Activated CD8-positive, alpha-beta memory T cell treated with anti-CD3 and anti-CD28 coated beads for 4 hours (primary cell): ENCODE results near the gene KRT76.
"Not testable (repeated sequence)": the region's sequence is repeated elsewhere in the genome, so short reads cannot be mapped to it uniquely, and the experiment has no call there.

Source experiments
- DNase-seq, 2 donors: peaks; one replicate each; pipeline ENCODE4 v3.0.0-alpha.2; 2020; ENCODE audit warnings: low read depth in 2 of 2

Gene KRT76

GRCh38 chr12:52781399-52782082 is 4.4 kb upstream of the KRT76 start:
- no peak for DNase-seq

DNA sequence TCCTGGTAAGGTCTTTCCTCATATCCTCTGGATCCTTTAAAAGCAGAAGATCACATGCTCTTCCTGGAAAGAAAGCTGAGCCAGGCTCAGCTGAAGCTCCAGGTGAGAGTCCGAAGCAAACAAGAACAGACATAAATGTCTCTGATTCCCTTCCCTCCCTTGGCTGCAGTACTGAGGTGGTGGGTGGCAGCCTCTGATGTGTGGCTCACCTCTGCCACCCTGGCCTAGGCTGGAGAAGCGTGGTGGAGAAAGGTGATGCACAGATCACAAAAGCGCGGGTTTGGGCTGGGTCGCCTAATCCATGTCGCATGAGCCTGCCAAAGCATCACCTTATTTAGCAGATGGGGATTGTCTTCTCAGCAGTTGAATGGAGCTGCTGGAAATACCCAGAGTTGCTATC is 2.8 kb upstream of the KRT76 start:
- DNase-seq = no peak

GRCh38 chr12:52778833-52779232 is 1.7 kb upstream of the KRT76 start:
- DNase-seq = no peak

- no peak for DNase-seq
Measured at GRCh38 chr12:52777566-52777965, 421 bp upstream of the KRT76 start.

DNA sequence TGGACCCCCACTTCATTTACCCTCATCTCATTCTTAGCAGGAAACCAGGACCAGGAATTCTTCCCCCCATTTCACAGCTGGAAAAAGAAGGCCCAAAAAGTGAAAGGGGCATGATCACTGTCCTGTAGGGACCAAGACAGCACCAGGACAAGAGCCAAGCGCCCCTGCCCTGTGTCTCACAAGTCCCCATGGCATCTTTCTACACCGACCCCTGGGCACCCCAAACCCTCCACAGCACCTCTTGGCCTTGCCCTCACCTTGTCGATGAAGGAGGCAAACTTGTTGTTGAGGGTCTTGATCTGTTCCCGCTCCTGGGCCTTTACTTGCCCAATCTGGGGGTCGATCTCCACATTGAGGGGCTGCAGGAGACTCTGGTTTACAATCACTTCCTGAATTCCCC is 710 bp downstream of the KRT76 start:
- no peak for DNase-seq

DNA sequence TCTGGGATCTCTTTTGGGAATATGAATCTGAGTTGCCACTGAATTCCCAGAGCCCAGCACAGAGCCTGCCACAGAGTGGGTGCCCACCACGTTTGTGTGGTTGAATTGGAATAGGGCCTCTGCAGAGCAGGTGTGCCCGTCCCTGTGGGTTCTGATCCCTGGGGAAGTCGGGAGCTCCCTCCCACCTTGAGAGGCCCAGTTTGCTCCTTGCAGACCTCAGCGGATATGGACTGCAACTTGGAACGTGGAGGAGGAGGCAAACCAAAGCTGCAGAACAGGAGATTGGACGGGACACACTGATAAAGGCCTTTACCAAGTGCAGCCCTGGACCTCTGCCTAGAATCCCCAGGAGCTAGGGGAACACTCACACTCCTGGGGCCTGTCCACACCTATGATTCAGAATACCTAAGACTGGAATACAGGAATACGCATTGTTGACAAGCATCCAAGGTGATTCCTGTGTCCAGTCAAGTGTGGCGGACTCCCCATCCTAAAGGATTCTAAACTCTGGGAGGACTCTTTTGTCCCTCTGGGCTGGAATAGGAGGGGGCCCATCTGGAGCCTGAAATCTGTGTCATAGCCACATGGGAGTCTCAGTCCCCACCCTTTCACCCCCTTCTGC is 2.4 kb downstream of the KRT76 start:
- no peak for DNase-seq

DNA sequence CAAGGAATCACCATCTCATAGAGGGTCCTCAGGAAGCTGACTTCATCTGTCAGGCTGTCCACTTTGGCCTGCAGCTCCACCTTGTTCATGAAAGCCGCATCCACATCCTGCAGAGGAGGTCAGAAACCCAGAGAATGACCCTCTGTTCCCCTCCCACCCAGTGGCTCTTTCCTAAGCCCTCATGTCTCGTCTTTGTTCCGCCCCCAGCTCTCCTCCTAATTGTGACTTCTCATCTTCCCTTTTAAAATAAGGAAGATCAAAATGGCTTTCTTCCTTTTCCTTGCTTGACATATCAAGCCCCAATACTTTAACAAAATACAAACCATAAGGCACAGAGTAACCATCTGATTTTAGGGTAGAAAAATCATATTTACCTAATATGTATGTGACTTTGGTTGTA is 4.4 kb downstream of the KRT76 start:
- no peak for DNase-seq

DNA sequence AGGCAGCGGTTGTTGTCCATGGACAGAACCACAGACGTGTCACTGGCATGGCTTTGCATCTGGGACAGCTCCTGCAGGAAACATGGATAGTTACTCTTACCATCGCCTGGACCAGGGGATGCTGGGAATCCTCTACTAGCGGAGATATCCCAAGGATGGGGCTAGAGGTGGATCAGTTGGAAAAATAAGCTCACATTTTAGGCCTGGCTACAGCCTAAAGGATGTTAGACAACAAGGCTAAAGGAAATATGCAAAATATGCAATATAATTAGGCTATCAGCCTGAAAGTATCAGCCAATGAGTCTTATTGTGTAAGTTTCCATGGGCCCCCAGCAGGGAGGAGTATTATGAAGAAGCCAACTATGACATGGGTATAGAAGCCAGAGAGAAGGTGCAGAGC is 5.0 kb downstream of the KRT76 start:
- no peak for DNase-seq

DNA sequence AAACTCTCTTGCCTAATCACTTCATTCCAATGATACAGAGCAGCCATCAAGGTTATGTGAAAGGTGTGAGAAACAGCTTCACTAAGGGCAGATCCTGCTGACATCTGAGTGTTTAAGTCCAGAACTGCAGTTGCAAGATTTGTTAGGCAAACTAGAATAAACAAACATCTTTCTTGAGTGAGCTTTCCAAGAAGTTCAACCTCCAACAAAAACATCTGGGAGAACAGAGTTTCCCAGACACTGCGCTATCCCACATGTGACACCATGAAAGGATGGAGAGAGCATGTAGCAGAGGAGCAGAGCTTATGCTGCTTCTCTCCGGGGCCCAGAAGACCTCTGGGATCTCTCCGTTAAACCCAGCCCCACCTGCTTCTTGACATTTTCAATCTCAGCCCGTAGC is 5.6 kb downstream of the KRT76 start:
- no peak for DNase-seq

DNA sequence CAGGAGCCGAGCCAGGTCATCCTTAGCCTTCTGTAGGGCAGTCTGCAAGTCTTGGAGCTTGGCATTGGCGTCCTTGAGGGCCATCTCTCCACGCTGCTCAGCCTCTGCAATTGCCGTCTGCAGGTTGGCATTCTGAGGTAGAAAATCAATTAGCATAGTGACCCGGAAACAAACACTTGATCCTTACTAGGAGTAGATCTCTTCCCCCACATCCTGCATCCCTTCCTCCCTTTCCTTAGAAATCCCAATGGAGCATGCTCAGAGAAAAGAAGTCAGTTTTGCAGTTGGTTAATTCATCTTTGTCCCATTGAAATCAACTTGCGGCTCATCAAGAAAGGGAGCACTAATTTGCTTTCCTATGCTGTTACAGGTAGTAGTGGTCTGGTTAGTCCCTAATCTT is 6.1 kb downstream of the KRT76 start:
- no peak for DNase-seq

- no peak for DNase-seq
Measured at GRCh38 chr12:52769946-52770345, 7.2 kb downstream of the KRT76 start.

DNA sequence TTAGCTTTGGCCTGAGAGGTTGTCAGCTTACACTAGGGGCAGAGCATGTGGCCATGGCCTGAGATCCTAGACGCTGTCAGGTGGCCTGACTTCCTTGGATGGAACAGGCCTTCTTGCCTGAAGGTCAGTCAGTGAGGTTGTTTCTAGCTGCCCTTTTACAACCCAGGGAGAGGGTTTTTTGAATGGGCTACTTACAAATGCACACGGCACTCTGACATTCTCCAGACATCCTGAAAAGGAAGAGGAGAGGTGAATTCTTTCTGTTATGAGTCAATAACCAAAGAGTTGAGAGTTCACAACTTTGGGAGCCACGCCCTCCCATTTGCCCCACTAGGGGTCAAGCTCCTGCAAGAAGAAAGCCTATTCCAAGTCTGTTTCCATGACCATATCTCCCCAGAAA is 7.8 kb downstream of the KRT76 start:
- no peak for DNase-seq

DNA sequence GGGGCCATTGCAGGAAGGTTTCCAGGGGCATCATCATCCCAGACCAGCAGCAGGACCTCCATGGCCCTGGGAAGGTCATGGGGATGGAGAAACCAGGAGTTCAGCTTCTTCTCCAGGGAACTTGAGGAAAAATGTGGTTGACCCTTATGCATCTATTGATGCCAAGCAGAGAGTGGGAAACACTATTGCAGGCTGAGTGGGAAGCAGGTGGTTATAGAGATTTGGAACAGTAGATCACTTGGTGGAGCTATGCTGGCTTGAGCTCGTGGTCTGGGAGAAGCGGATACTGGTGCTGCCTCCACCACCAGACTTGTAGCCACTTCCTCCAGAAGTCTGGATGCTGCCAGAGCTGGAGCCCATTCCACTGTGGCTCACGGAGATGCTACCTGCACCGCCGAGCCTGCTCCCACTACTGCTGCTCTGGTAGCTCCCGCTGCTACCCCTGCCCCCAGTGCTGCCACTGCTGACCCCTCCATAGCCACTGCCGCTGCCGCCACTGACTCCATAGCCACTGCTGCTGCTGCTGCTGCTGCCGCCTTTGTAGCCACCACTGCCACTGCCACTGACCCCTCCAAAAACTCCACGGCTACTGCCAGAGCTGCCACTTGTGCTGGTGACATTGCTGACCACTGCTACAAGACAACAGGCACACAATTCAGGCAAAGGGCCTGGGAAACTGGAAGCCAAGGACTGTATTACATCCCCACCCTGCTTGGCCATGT is 8.5 kb downstream of the KRT76 start:
- no peak for DNase-seq

- DNase-seq = no peak
Measured at GRCh38 chr12:52767427-52767826, 9.7 kb downstream of the KRT76 start.

DNA sequence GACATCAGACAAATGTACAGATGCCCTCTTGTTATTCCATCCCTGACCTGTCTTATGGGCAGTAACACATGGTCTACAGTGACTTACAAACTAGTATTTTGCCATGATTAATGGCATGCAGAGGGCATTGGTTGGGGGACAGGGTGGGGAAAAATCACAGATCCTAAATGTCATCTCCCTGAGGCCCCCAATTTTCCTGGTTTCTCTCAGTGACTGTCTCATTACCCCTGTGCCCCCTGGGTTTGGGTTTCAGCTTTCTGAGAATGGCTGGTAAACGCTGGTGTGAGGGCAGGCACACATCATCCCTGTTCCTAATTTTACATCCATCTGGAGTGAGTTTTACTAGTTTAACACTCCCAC is 10.1 kb downstream of the KRT76 start:
- DNase-seq = no peak

- DNase-seq = no peak
Measured at GRCh38 chr12:52766351-52767019, 10.7 kb downstream of the KRT76 start.

GRCh38 chr12:52765702-52766101 is 11.4 kb downstream of the KRT76 start:
- no peak for DNase-seq

DNA sequence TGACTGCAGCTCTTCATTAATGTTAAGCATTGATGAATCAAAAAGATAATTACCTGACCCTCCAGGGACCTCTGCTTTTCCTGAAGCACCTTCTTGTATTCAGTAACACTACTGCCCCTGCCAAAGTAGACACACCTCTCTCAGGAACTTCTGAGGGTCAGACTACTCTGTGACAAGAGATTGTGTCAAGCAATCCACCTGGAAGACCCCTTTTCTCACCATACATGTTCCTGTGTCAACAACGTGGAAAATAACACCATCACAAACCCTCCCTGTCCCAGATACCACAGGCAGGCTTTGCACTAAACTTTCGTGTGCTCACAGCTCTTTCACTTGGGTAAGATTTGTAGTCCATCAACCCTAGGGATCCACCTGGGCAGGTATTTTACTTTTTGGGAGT is 13.2 kb downstream of the KRT76 start:
- DNase-seq = no peak

GRCh38 chr12:52763036-52763659 is 14.0 kb downstream of the KRT76 start:
- no peak for DNase-seq

GRCh38 chr12:52761802-52762201 is 15.3 kb downstream of the KRT76 start:
- DNase-seq = no peak

DNA sequence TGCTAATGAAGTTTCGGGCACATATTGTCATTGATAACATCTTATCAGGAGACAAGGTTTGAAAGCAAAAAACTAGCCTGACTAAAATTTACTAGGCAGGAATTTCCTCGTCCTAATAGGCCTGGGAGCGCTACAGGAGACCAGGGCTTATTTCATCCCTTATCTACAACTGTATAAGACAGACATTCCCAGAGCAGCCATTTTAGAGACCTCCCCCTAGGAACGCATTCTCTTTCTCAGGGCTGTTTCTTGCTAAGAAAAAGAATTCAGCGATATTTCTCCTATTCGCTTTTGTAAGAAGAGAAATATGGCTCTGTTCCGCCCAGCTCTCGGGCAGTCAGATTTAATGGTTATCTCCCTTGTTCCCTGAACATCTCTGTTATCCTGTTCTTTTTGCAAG is 15.9 kb downstream of the KRT76 start:
- DNase-seq = not testable (repeated sequence)

DNA sequence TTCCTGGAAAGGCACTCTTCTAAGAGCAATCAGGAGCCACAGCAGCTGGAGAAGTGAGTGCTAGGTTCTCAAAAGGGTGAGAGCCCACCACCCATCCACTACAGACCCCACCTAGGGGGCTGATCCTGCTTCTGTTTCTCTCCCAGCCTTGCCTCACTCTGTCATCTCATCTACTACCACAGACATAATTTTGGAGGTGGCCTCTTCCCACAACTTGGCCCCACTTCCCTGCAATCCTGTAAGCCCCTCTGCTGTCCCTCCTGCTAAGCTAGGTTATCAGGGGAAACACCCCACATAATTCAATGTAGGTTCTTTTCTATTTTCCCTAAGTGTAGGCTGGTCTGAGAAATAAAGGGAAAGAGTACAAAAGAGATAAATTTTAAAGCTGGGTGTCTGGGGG is 16.5 kb downstream of the KRT76 start:
- no peak for DNase-seq
